ENCODE measurements around the gene PPA2.

PPA2 gene

DNA sequence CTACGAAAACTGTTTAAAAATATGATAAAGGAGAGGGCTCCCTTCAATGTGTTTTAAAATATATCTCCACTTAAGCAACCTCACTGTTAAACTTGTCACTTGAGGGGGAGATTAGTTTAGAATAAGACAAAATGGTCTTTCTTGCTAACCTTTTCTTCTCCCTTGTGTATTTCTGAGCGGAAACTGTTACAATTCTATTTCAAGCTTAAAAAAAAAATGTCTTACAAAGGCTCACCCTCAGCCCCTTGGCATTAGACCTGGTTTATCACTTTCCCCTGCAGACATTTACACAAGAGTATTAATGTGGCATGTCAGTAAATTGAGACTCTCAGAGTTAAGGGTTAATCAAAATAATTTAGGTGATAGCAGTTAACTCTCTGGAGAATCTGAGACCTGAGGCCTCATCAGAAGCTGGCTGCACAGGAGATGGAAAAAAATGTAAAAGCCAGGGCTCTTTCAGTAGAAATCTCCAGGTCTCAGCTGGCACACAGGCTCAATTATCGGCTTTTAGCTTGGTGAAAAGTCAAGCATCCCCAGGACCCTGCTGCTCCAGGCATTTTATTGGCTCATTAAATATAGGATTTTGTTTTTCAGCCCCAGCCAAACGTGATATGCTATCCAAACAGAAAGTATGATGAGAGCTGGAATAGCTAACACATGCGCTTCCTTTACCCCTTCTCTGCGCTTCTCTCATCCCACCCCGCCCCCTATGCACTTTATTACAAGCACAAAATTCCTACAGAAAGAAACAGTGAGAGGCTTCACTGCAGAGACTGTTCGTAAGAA is 130.5 kb downstream of the PPA2 start:
- TF ChIP-seq, protein P1, sequence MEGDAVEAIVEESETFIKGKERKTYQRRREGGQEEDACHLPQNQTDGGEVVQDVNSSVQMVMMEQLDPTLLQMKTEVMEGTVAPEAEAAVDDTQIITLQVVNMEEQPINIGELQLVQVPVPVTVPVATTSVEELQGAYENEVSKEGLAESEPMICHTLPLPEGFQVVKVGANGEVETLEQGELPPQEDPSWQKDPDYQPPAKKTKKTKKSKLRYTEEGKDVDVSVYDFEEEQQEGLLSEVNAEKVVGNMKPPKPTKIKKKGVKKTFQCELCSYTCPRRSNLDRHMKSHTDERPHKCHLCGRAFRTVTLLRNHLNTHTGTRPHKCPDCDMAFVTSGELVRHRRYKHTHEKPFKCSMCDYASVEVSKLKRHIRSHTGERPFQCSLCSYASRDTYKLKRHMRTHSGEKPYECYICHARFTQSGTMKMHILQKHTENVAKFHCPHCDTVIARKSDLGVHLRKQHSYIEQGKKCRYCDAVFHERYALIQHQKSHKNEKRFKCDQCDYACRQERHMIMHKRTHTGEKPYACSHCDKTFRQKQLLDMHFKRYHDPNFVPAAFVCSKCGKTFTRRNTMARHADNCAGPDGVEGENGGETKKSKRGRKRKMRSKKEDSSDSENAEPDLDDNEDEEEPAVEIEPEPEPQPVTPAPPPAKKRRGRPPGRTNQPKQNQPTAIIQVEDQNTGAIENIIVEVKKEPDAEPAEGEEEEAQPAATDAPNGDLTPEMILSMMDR (IDR thresholded peaks at IDR 0.05): no peak
- Histone ChIP-seq H3K27ac (no peak overlapping the region), H3K36me3 (no peaks in the 10 kb centered on the region), H3K27me3 (no peaks in the 10 kb centered on the region), H3K9me3 (no peaks in the 10 kb centered on the region), H3K4me3 (ENCODE audit: low read depth in 1 of 2, low read length in 1 of 2) (no peak overlapping the region), H3K4me1 (ENCODE audit: control insufficient read depth in 1 of 2, insufficient read depth in 1 of 2, low read depth in 1 of 2, low read length in 1 of 2) (no peaks in the 10 kb centered on the region)

DNA sequence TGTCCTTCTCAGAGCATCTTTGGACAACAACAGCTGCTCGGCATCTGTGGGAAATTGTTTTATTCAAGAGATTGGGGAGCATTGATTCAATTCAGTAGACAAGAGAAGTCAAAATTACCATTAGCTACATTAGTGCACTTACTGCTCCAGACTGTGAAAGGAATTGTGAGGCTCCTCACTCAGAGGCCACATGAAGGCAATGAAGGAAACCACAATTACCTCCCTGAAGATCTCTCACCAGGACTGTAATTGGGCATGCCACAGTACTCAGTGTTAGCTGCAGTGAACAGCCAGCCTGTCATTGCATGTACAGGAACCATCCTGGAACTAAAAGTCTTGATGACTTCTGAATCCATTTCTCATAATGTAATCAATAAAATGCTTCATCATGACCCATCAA is 144.8 kb downstream of the PPA2 start:
- Histone ChIP-seq H3K36me3 (no peaks in the 10 kb centered on the region), H3K9me3 (no peaks in the 10 kb centered on the region), H3K27me3 (no peaks in the 10 kb centered on the region), H3K4me1 (ENCODE audit: control insufficient read depth in 1 of 2, insufficient read depth in 1 of 2, low read depth in 1 of 2, low read length in 1 of 2) (no peaks in the 10 kb centered on the region), H3K4me3 (ENCODE audit: low read depth in 1 of 2, low read length in 1 of 2) (no peak overlapping the region), H3K27ac (no peak overlapping the region)
- TF ChIP-seq, protein P1 (IDR thresholded peaks at IDR 0.05): no peak

DNA sequence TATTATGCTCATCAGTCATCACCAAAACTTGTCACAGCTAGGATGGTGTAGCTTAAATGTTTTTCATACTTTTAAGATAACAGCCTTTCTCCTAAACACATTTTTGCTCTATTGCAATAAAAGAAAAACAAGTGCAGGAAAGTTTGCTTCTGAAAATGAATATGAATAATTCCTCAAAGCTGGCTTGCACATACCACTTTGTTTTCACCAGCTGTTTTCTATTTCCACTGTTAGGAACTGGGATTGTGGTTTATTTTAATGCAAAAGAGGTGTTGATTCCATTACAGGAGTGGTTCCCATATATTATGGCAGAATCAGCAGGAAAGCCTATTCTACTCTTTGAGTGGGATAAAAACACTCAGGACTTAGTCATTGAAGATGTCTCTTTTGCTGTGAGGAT is 145.9 kb downstream of the PPA2 start:
- no peaks in the 10 kb centered on the region for H3K27me3 ChIP-seq
- TF ChIP-seq, protein P1 (IDR thresholded peaks at IDR 0.05): no peak
- H3K9me3 ChIP-seq: no peaks in the 10 kb centered on the region
- H3K4me3 ChIP-seq (ENCODE audit: low read depth in 1 of 2, low read length in 1 of 2): no peak overlapping the region
- H3K36me3 ChIP-seq: no peaks in the 10 kb centered on the region
- H3K27ac ChIP-seq: no peak overlapping the region
- no peaks in the 10 kb centered on the region for H3K4me1 ChIP-seq (ENCODE audit: control insufficient read depth in 1 of 2, insufficient read depth in 1 of 2, low read depth in 1 of 2, low read length in 1 of 2)

DNA sequence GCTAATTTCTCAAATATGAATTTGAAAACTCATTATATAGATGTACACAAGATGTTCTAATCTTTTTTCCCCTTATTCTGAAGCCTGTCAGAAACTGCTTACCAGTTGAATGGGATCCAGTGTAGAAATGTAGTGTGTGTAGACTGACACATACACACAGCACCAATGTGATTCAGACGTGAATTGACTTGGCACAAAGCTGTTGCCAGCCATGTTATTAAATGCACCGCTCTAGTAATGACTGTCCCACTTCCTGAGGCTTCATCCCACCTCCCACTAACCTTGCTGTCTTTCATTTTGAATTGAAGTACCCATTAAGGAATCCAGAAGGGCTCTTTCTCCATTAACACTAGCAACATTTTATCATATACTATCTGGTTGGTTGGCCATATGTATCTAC is 146.6 kb downstream of the PPA2 start:
- Histone ChIP-seq H3K36me3 (no peaks in the 10 kb centered on the region), H3K9me3 (no peaks in the 10 kb centered on the region), H3K4me1 (ENCODE audit: control insufficient read depth in 1 of 2, insufficient read depth in 1 of 2, low read depth in 1 of 2, low read length in 1 of 2) (no peaks in the 10 kb centered on the region), H3K4me3 (ENCODE audit: low read depth in 1 of 2, low read length in 1 of 2) (no peak overlapping the region), H3K27me3 (no peaks in the 10 kb centered on the region), H3K27ac (no peak overlapping the region)
- TF ChIP-seq, protein P1 (IDR thresholded peaks at IDR 0.05): no peak

All from neutrophil (primary cell).